Heart right ventricle (tissue), 16 donors: ENCODE results near the gene SH3YL1. TPM values are rescaled to one million over a fixed set of nuclear protein-coding genes. Genes with fewer than 3 reads are reported as not detected.

Experiments used
- ATAC-seq, 8 donors: fragments of 200-7000 bp; cut with Tn5 transposase; one replicate each; pipeline ENCODE4 v1.9.1; 2020; ENCODE audit warnings: mild to moderate bottlenecking in 8 of 8, moderate library complexity in 8 of 8, moderate number of reproducible peaks in 1 of 8
- DNase-seq, 2 donors: peaks; one replicate each; pipeline ENCODE4 v3.0.0-alpha.2; 2020
- H3K27ac ChIP-seq, 10 donors: fragments of 200-600 bp; sonication (generic) in 2 of 10; one replicate each; pipeline versions ENCODE4 v1.5.0 to v1.8.0; 2020 to 2022; ENCODE audit warnings: mild to moderate bottlenecking in 3 of 10
- H3K27me3 ChIP-seq, 7 donors: fragments of 200-600 bp; one replicate each; pipeline ENCODE4 v1.8.0; 2021 to 2022; ENCODE audit warnings: mild to moderate bottlenecking in 2 of 7
- H3K36me3 ChIP-seq, 9 donors: fragments of 200-600 bp; sonication (generic) in 1 of 9; one replicate each; pipeline versions ENCODE4 v1.5.0 to v1.8.0; 2020 to 2022; ENCODE audit warnings: mild to moderate bottlenecking in 2 of 9
- H3K4me1 ChIP-seq, 9 donors: fragments of 200-600 bp; sonication (generic) in 1 of 9; one replicate each; pipeline versions ENCODE4 v1.5.0 to v1.8.0; 2020 to 2022; ENCODE audit warnings: mild to moderate bottlenecking in 4 of 9
- H3K4me3 ChIP-seq, 10 donors: fragments of 200-600 bp; sonication (generic) in 2 of 10; one replicate each; pipeline versions ENCODE4 v1.5.0 to v1.8.0; 2020 to 2022; ENCODE audit warnings: mild to moderate bottlenecking in 7 of 10, moderate library complexity in 2 of 10
- H3K9me3 ChIP-seq, 11 donors: fragments of 200-600 bp in 10 of 11; sonication (generic) in 2 of 11; one replicate each; pipeline versions ENCODE4 v1.5.0 to v1.8.0; 2013 to 2022; ENCODE audit warnings: mild to moderate bottlenecking in 2 of 11, control low read depth in 1 of 11, moderate library complexity in 1 of 11
- CTCF ChIP-seq, 9 donors: fragments of 200-600 bp; sonication (generic) in 2 of 9; IDR thresholded peaks; one replicate each; pipeline versions ENCODE4 v1.5.0 to v1.8.0; 2021 to 2022; ENCODE audit warnings: antibody characterized with exemption in 9 of 9, mild to moderate bottlenecking in 5 of 9, moderate library complexity in 1 of 9
- WGBS, 2 donors: extraction: QIAGEN DNeasy Blood & Tissue Kit; methylation state at CpG; one replicate each; pipeline ENCODE4 v1.1.7; 2013; ENCODE audit warnings: inconsistent platforms in 1 of 2; 5-methylcytosine and 5-hydroxymethylcytosine counted together
- intact Hi-C, 10 donors: fragments of 100-400 bp; cut with DNase I; formaldehyde crosslinking; loops; one replicate each; pipeline versions ENCODE4 v1.11.1 to v1.14.2; 2022
- polyA plus RNA-seq, 2 donors: library from polyadenylated mRNA; stranded (reverse); fragments of 200-250 nt; gene quantifications; one replicate each; pipeline ENCODE4 v1.2.3, GENCODE V29; 2013
- total RNA-seq, 10 donors: library from RNA; stranded (reverse); fragmentation: NEBNext Ultra II Directional in 3 of 10; extraction: Animal tissue kit (Norgen Biotek cat#: 25700) in 3 of 10; gene quantifications; one replicate each; pipeline versions ENCODE4 v1.2.1 to v1.2.4, GENCODE V29; 2021 to 2023
- donor health status: Arrhythmogenic right ventricular cardiomyopathy.
- donor health status: ischemic (EF 13 %, LVEDD 7.1; RV severe dilation, severe dysfunction).
- donor health status: healthy with polysubstance abuse.
- donor health status: DM: no; HTN: yes; CAD: no.
- donor health status: DM: no; HTN: no; CAD: no.
- donor health status: ischemic (EF 25% LVEDD 6.9; RV normal size, moderate dysfunction).
- donor health status: ischemic (EF 25% LVEDD 5.7; RV mildly dilated, moderate dysfunction).
- donor health status: healthy.
- donor health status: DM: yes; HTN: yes; CAD: no.
- donor health status: Ischemic cardiomyopathy.
- donor health status: ischemic (EF 35%, LVEDD 5.7; RV mildly dilated, moderate dysfunction).
- donor health status: nonischemic (EF 11% LVEDD 7.7; RV severe dilation, severe dysfunction).
- donor health status: DM: yes; HTN: yes; CAD: no.
- donor health status: PGD.
- donor health status: ischemic (EF 29% LVEDD 5.4; RV normal size, mild dysfunction).
- donor health status: nonischemic (EF 23%, LVEDD 6.1; RV moderate dilation, normal function).

SH3YL1 gene
- total and polyA plus RNA-seq, 12 donors = 7.6 to 39.1 (median 9.3) TPM

- no peaks in the 10 kb centered on the region for H3K27me3 ChIP-seq
- 91 to 94% methylated on average over 12 of the region's 12 CpGs for WGBS, 2 donors
- no peaks in the 10 kb centered on the region for H3K9me3 ChIP-seq
- TF ChIP-seq CTCF (IDR thresholded peaks at IDR 0.05) = no peak
- no peak for ATAC-seq
- intact Hi-C loops = no loop called here
- no peak overlapping the region for H3K27ac ChIP-seq
- no peak for DNase-seq
- H3K36me3 ChIP-seq = peaks cover 0 to 58% (median 10%) of the 10 kb centered on the region in 9 donors
- no peak overlapping the region for H3K4me3 ChIP-seq
- peaks cover 0 to 30% (median 9%) of the 10 kb centered on the region in 9 donors for H3K4me1 ChIP-seq
Observed at GRCh38 chr2:271917-272316, 8.1 kb upstream of the SH3YL1 start.

- no peak for TF ChIP-seq CTCF (IDR thresholded peaks at IDR 0.05)
- DNase-seq (no peak), ATAC-seq (no peak)
- no peaks in the 10 kb centered on the region for H3K9me3 ChIP-seq
- H3K4me1 ChIP-seq = peaks cover 2 to 41% (median 17%) of the 10 kb centered on the region in 9 donors
- no peak overlapping the region for H3K27ac ChIP-seq
- peaks cover 0 to 48% (median 10%) of the 10 kb centered on the region in 9 donors for H3K36me3 ChIP-seq
- intact Hi-C loops = no loop called here
- WGBS, 2 donors = 96 to 97% methylated on average over 4 of the region's 4 CpGs
- no peaks in the 10 kb centered on the region for H3K27me3 ChIP-seq
- no peak overlapping the region for H3K4me3 ChIP-seq
Observed at GRCh38 chr2:270861-271260, 7.0 kb upstream of the SH3YL1 start.

GRCh38 chr2:269356-270030 lies 5.7 kb upstream of the SH3YL1 start:
- DNase-seq = no peak
- no peak for ATAC-seq
- intact Hi-C loops = no loop called here
- Histone ChIP-seq H3K27me3 (no peaks in the 10 kb centered on the region), H3K36me3 (peaks cover 0 to 34% (median 10%) of the 10 kb centered on the region in 9 donors), H3K4me3 (no peak overlapping the region), H3K4me1 (peaks cover 6 to 47% (median 24%) of the 10 kb centered on the region in 9 donors), H3K9me3 (no peaks in the 10 kb centered on the region), H3K27ac (no peak overlapping the region)
- TF ChIP-seq CTCF (IDR thresholded peaks at IDR 0.05) = no peak
- 74 to 78% methylated on average over 4 of the region's 4 CpGs for WGBS, 2 donors

- Histone ChIP-seq H3K27me3 (no peaks in the 10 kb centered on the region), H3K27ac (no peak overlapping the region), H3K4me3 (no peak overlapping the region), H3K36me3 (peaks cover 0 to 23% (median 9%) of the 10 kb centered on the region in 9 donors), H3K4me1 (peaks cover 12 to 53% (median 31%) of the 10 kb centered on the region in 9 donors), H3K9me3 (no peaks in the 10 kb centered on the region)
- TF ChIP-seq CTCF (IDR thresholded peaks at IDR 0.05) = no peak
- intact Hi-C loops = no loop called here
- ATAC-seq (no peak), DNase-seq (no peak)
Observed at GRCh38 chr2:268323-268722, 4.5 kb upstream of the SH3YL1 start.
